Astrocyte of the spinal cord (primary cell): Measurements from ENCODE around the gene ARHGAP1.

ENCODE experiments used
- DNase-seq: peaks from one replicate; pipeline ENCODE4 v3.0.0; 2011; ENCODE audit warnings: low read depth, low spot score
- H3K4me3 ChIP-seq: 2 replicates; pipeline ENCODE4 v1.5.1; 2011; ENCODE audit warnings: low read depth, mild to moderate bottlenecking, low read length, moderate library complexity
- in situ Hi-C: cut with HindIII; loops from 2 replicates; pipeline ENCODE4 v1.10.0; 2017; ENCODE audit warnings: low sequenced_read_pairs
- TF ChIP-seq, protein P1 (sequence below): IDR thresholded peaks from 2 replicates; pipeline ENCODE4 v1.5.1; 2012; ENCODE audit warnings: low read depth, mild to moderate bottlenecking, low read length, inconsistent platforms

The ARHGAP1 gene

GRCh38 chr11:46705070-46705688 lies 4.8 kb upstream of the ARHGAP1 start:
- TF ChIP-seq, protein P1, sequence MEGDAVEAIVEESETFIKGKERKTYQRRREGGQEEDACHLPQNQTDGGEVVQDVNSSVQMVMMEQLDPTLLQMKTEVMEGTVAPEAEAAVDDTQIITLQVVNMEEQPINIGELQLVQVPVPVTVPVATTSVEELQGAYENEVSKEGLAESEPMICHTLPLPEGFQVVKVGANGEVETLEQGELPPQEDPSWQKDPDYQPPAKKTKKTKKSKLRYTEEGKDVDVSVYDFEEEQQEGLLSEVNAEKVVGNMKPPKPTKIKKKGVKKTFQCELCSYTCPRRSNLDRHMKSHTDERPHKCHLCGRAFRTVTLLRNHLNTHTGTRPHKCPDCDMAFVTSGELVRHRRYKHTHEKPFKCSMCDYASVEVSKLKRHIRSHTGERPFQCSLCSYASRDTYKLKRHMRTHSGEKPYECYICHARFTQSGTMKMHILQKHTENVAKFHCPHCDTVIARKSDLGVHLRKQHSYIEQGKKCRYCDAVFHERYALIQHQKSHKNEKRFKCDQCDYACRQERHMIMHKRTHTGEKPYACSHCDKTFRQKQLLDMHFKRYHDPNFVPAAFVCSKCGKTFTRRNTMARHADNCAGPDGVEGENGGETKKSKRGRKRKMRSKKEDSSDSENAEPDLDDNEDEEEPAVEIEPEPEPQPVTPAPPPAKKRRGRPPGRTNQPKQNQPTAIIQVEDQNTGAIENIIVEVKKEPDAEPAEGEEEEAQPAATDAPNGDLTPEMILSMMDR = no peak
- H3K4me3 ChIP-seq = no peak overlapping the region
- DNase-seq = no peak
- in situ Hi-C loops = no loop called here

GRCh38 chr11:46701078-46701654 lies 747 bp upstream of the ARHGAP1 start:
- H3K4me3 ChIP-seq = peak overlapping the region; percentile 99
- TF ChIP-seq, protein P1 = no peak
- in situ Hi-C loops = no loop called here
- no peak for DNase-seq

DNA sequence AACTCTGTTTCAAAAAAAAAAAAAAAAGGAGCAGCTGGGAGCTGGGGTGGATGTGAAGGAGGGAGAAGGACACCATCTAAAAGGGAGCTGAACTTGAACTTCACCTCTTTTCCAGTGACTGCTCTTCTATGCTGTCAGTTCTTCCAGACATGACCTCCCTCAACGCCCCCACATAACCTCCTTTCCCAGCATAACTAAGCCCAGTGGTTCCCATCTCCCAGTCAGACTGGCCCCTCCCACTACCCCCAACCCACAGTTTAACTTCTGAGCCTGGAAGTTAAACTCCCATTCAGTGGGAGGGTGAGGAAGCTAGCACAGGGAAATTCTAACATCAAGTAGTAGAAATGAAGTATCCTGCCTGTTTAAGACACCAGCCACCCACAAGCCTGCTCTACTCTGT lies 1.8 kb downstream of the ARHGAP1 start:
- TF ChIP-seq, protein P1 = no peak
- in situ Hi-C loops = no loop called here
- no peak for DNase-seq
- no peak overlapping the region for H3K4me3 ChIP-seq

- in situ Hi-C loops = no loop called here
- DNase-seq = no peak
Measured at GRCh38 chr11:46697723-46698122, 2.7 kb downstream of the ARHGAP1 start.

DNA sequence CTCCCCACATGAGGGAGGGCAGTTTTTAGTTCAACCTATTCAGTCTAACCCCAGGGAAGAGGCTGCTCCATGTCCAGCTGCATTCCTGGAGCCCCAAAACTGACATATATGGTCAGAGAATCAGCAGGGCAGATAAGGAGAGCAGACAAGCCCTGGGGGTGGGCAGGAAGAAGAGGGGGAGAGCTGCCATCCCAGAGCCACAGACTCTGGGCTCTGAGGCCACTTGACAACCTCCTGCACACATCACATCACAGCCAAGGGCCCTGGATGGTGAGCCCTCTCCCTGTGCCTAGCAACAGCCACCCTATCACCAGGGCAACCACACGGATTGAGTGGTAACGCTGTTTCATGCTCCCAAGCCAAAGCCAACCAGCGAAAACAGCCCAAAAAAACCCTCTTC lies 3.1 kb downstream of the ARHGAP1 start:
- TF ChIP-seq, protein P1 = no peak
- H3K4me3 ChIP-seq = no peak overlapping the region
- DNase-seq = no peak
- in situ Hi-C loops = no loop called here

More at GRCh38 chr11:46697723-46698122, 2.7 kb downstream of the ARHGAP1 start:
- TF ChIP-seq, protein P1 = no peak
- H3K4me3 ChIP-seq = no peak overlapping the region

DNA sequence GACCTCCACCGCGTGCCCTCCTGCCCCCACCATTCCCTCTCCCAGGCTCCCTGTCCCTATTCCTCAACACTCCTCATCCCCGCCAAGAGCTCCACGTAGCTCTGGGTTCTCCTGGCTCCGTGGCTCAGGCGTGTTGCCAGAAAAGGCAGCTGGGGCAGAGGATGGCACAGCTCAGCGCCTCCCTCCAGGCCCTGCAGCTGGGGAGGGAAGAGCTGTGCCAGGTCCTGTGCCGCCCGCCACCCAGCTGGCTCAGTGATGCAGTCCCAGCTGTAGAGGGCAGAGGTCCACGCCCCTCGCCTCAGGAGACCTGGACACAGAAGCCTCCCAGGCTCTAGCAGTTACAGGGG lies 4.2 kb downstream of the ARHGAP1 start:
- no peak overlapping the region for H3K4me3 ChIP-seq
- DNase-seq = no peak
- in situ Hi-C loops = no loop called here
- TF ChIP-seq, protein P1 = no peak
